BLaER1 treated with 17β-estradiol and CSF1 and Interleukin-3, amounts not matched to agents 10 nM and 100 nM (cell line): ENCODE data around the gene STXBP2.

Source experiments
- H3K27ac ChIP-seq, 11 experiments: shearing (Covaris generic); formaldehyde crosslinking; 2 replicates each; pipeline ENCODE4 v1.8.1; 2022
- H3K27me3 ChIP-seq, 11 experiments: shearing (Covaris generic); formaldehyde crosslinking; 2 replicates each; pipeline ENCODE4 v1.8.1; 2022
- H3K36me3 ChIP-seq, 11 experiments: shearing (Covaris generic); formaldehyde crosslinking; 2 replicates each; pipeline ENCODE4 v1.8.1; 2022
- H3K4me1 ChIP-seq, 10 experiments: shearing (Covaris generic); formaldehyde crosslinking; 2 replicates each; pipeline ENCODE4 v1.8.1; 2022
- H3K4me2 ChIP-seq, 11 experiments: shearing (Covaris generic); formaldehyde crosslinking; 2 replicates each; pipeline ENCODE4 v1.8.1; 2022
- H3K4me3 ChIP-seq, 10 experiments: shearing (Covaris generic); formaldehyde crosslinking; 2 replicates each; pipeline ENCODE4 v1.8.1; 2022
- H3K9ac ChIP-seq, 11 experiments: shearing (Covaris generic); formaldehyde crosslinking; 2 replicates each; pipeline ENCODE4 v1.8.1; 2022
- H3K9me3 ChIP-seq, 11 experiments: shearing (Covaris generic); formaldehyde crosslinking; replicated peaks in 1 of 11; 2 replicates each; pipeline ENCODE4 v1.8.1; 2022
- H4K20me1 ChIP-seq, 11 experiments: shearing (Covaris generic); formaldehyde crosslinking; 2 replicates each; pipeline ENCODE4 v1.8.1; 2022
- Cebpa-rat ChIP-seq, 11 experiments: shearing (Covaris generic); IDR thresholded peaks; 2 replicates each; pipeline ENCODE4 v1.8.1; 2022

The STXBP2 gene

GRCh38 chr19:7648265-7649014 lies 11.5 kb downstream of the STXBP2 start:
- H3K27ac ChIP-seq, result no peak overlapping the region
- peaks cover 12 to 53% (median 35%) of the 10 kb centered on the region in 10 experiments for H3K4me1 ChIP-seq
- peaks cover 0 to 6% (median 0%) of the 10 kb centered on the region in 11 experiments; a peak in 2 of 22 replicates for H3K27me3 ChIP-seq
- H3K9ac ChIP-seq, result no peak overlapping the region
- H4K20me1 ChIP-seq, result peaks cover 0 to 8% (median 0%) of the 10 kb centered on the region in 11 experiments; a peak in 1 of 22 replicates
- peaks cover 12 to 49% (median 37%) of the 10 kb centered on the region in 11 experiments; a peak in 19 of 22 replicates for H3K36me3 ChIP-seq
- no peak overlapping the region for H3K4me3 ChIP-seq
- H3K9me3 ChIP-seq, result peaks cover 0 to 11% (median 0%) of the 10 kb centered on the region in 11 experiments; a peak in 3 of 22 replicates
- no peak overlapping the region for H3K4me2 ChIP-seq
- TF ChIP-seq Cebpa-rat (IDR thresholded peaks at IDR 0.05), result no peak

GRCh38 chr19:7650148-7650547 lies 13.2 kb downstream of the STXBP2 start:
- Histone ChIP-seq H3K9ac (no peak overlapping the region), H3K4me1 (peaks cover 12 to 58% (median 40%) of the 10 kb centered on the region in 10 experiments), H3K27ac (no peak overlapping the region; a peak in 1 of 22 replicates), H3K4me2 (no peak overlapping the region), H3K4me3 (no peak overlapping the region), H3K9me3 (no peaks in the 10 kb centered on the region), H4K20me1 (peaks cover 0 to 8% (median 0%) of the 10 kb centered on the region in 11 experiments; a peak in 1 of 22 replicates), H3K36me3 (peaks cover 7 to 32% (median 22%) of the 10 kb centered on the region in 11 experiments; a peak in 19 of 22 replicates), H3K27me3 (peaks cover 0 to 6% (median 0%) of the 10 kb centered on the region in 11 experiments; a peak in 2 of 22 replicates)
- no peak for TF ChIP-seq Cebpa-rat (IDR thresholded peaks at IDR 0.05)

- no peaks in the 10 kb centered on the region for H3K9me3 ChIP-seq
- no peaks in the 10 kb centered on the region for H4K20me1 ChIP-seq
- peak in 9 of 11 experiments; percentile 45 to 97 (median 81); a peak in 17 of 22 replicates for TF ChIP-seq Cebpa-rat (IDR thresholded peaks at IDR 0.05)
- H3K27ac ChIP-seq, result peak overlapping the region in 10 of 11 experiments; percentile 9 to 81 (median 76); a peak in 19 of 22 replicates
- H3K36me3 ChIP-seq, result peaks cover 3 to 13% (median 5%) of the 10 kb centered on the region in 11 experiments; a peak in 13 of 22 replicates
- H3K4me1 ChIP-seq, result peaks cover 25 to 61% (median 50%) of the 10 kb centered on the region in 10 experiments
- H3K4me3 ChIP-seq, result peak overlapping the region in 6 of 10 experiments; percentile 9 to 43 (median 28); a peak in 6 of 20 replicates
- H3K4me2 ChIP-seq, result peak overlapping the region; percentile 67 to 88 (median 76)
- H3K27me3 ChIP-seq, result peaks cover 0 to 6% (median 0%) of the 10 kb centered on the region in 11 experiments; a peak in 2 of 22 replicates
- H3K9ac ChIP-seq, result peak overlapping the region in 9 of 11 experiments; percentile 31 to 73 (median 62); a peak in 15 of 22 replicates
Measured at GRCh38 chr19:7652061-7652641, 15.2 kb downstream of the STXBP2 start.

- Histone ChIP-seq H3K4me1 (peaks cover 42 to 82% (median 71%) of the 10 kb centered on the region in 10 experiments), H3K9me3 (no peaks in the 10 kb centered on the region), H3K9ac (no peak overlapping the region), H3K4me3 (no peak overlapping the region), H3K36me3 (no peaks in the 10 kb centered on the region), H3K27me3 (peaks cover 0 to 6% (median 0%) of the 10 kb centered on the region in 11 experiments; a peak in 2 of 22 replicates), H3K27ac (peak overlapping the region in 7 of 11 experiments; percentile 32 to 81 (median 77); a peak in 9 of 22 replicates), H4K20me1 (no peaks in the 10 kb centered on the region), H3K4me2 (peak overlapping the region in 4 of 11 experiments; percentile 73 to 88 (median 84); a peak in 5 of 22 replicates)
- no peak for TF ChIP-seq Cebpa-rat (IDR thresholded peaks at IDR 0.05)
Measured at GRCh38 chr19:7654401-7654800, 17.5 kb downstream of the STXBP2 start.

GRCh38 chr19:7655581-7655980 lies 18.7 kb downstream of the STXBP2 start:
- Histone ChIP-seq H3K36me3 (no peaks in the 10 kb centered on the region), H3K27ac (peak overlapping the region in 10 of 11 experiments; percentile 63 to 88 (median 77); a peak in 20 of 22 replicates), H3K9ac (peak overlapping the region in 8 of 11 experiments; percentile 30 to 76 (median 56); a peak in 12 of 22 replicates), H4K20me1 (no peaks in the 10 kb centered on the region), H3K27me3 (peaks cover 0 to 6% (median 0%) of the 10 kb centered on the region in 11 experiments; a peak in 2 of 22 replicates), H3K4me1 (peaks cover 43 to 85% (median 72%) of the 10 kb centered on the region in 10 experiments), H3K4me2 (peak overlapping the region; percentile 20 to 87 (median 76); a peak in 21 of 22 replicates), H3K9me3 (no peaks in the 10 kb centered on the region), H3K4me3 (no peak overlapping the region)
- TF ChIP-seq Cebpa-rat (IDR thresholded peaks at IDR 0.05), result peak in 3 of 11 experiments; percentile 32 to 55 (median 43); a peak in 3 of 22 replicates

GRCh38 chr19:7657131-7657751 lies 20.3 kb downstream of the STXBP2 start:
- no peak overlapping the region; a peak in 1 of 20 replicates for H3K4me3 ChIP-seq
- peaks cover 47 to 88% (median 74%) of the 10 kb centered on the region in 10 experiments for H3K4me1 ChIP-seq
- no peaks in the 10 kb centered on the region for H4K20me1 ChIP-seq
- no peaks in the 10 kb centered on the region for H3K27me3 ChIP-seq
- peak in 10 of 11 experiments; percentile 59 to 89 (median 68); a peak in 19 of 22 replicates for TF ChIP-seq Cebpa-rat (IDR thresholded peaks at IDR 0.05)
- peak overlapping the region; percentile 57 to 87 (median 78) for H3K4me2 ChIP-seq
- H3K9me3 ChIP-seq, result no peaks in the 10 kb centered on the region
- peak overlapping the region; percentile 11 to 88 (median 77); a peak in 21 of 22 replicates for H3K27ac ChIP-seq
- H3K9ac ChIP-seq, result peak overlapping the region in 10 of 11 experiments; percentile 25 to 76 (median 62); a peak in 18 of 22 replicates
- no peaks in the 10 kb centered on the region for H3K36me3 ChIP-seq

- H3K4me2 ChIP-seq, result peak overlapping the region; percentile 57 to 87 (median 78)
- H3K4me1 ChIP-seq, result peaks cover 37 to 80% (median 64%) of the 10 kb centered on the region in 10 experiments
- no peaks in the 10 kb centered on the region for H4K20me1 ChIP-seq
- H3K36me3 ChIP-seq, result no peaks in the 10 kb centered on the region
- TF ChIP-seq Cebpa-rat (IDR thresholded peaks at IDR 0.05), result no peak
- H3K9ac ChIP-seq, result peak overlapping the region in 9 of 11 experiments; percentile 43 to 76 (median 68); a peak in 16 of 22 replicates
- H3K9me3 ChIP-seq, result no peaks in the 10 kb centered on the region
- no peaks in the 10 kb centered on the region for H3K27me3 ChIP-seq
- H3K27ac ChIP-seq, result peak overlapping the region in 10 of 11 experiments; percentile 63 to 88 (median 77); a peak in 19 of 22 replicates
- H3K4me3 ChIP-seq, result peak overlapping the region in 6 of 10 experiments; percentile 5 to 53 (median 31); a peak in 6 of 20 replicates
Measured at GRCh38 chr19:7658219-7658686, 21.3 kb downstream of the STXBP2 start.
